CD14-positive monocyte (primary cell): ENCODE results near the gene NT5E. TPM values are rescaled to one million over a fixed set of nuclear protein-coding genes. Genes with fewer than 3 reads are reported as not detected.

Experiments used
- DNase-seq, 3 donors: peaks; one replicate each; pipeline ENCODE4 v3.0.0-alpha.2; 2011 to 2022
- H2AFZ ChIP-seq: 2 replicates; pipeline ENCODE4 v1.6.0; 2012; ENCODE audit warnings: mild to moderate bottlenecking, low read depth, low read length, inconsistent platforms; ENCODE audit not compliant: insufficient read depth, poor library complexity, severe bottlenecking
- H3K27ac ChIP-seq, 2 donors: 1 replicate in 1 of 2; 2 replicates in 1 of 2; pipeline ENCODE4 v1.5.1; 2012 to 2013; ENCODE audit warnings: low read length in 2 of 2, control low read depth in 1 of 2, inconsistent platforms in 1 of 2, low read depth in 1 of 2, mild to moderate bottlenecking in 1 of 2
- H3K27me3 ChIP-seq, 2 donors: one replicate each; pipeline versions ENCODE4 v1.6.0 to v1.6.1; 2011 to 2013; ENCODE audit warnings: low read length in 2 of 2; ENCODE audit not compliant: control insufficient read depth in 2 of 2, insufficient read depth in 2 of 2
- H3K36me3 ChIP-seq, 2 donors: replicated peaks in 1 of 2; 1 replicate in 1 of 2; 2 replicates in 1 of 2; pipeline versions ENCODE4 v1.5.1 to v1.6.1; 2012 to 2013; ENCODE audit warnings: low read length in 2 of 2, control low read depth in 1 of 2, inconsistent platforms in 1 of 2, mild to moderate bottlenecking in 1 of 2; ENCODE audit not compliant: insufficient read depth in 2 of 2, control insufficient read depth in 1 of 2
- H3K4me1 ChIP-seq, 2 donors: 1 replicate in 1 of 2; 2 replicates in 1 of 2; pipeline versions ENCODE4 v1.5.1 to v1.6.1; 2012 to 2013; ENCODE audit warnings: low read length in 2 of 2, control low read depth in 1 of 2, inconsistent platforms in 1 of 2, mild to moderate bottlenecking in 1 of 2, moderate library complexity in 1 of 2; ENCODE audit not compliant: insufficient read depth in 2 of 2, control insufficient read depth in 1 of 2
- H3K4me2 ChIP-seq: replicated peaks from 2 replicates; pipeline ENCODE3; 2012; ENCODE audit warnings: low read length, moderate library complexity, mild to moderate bottlenecking; ENCODE audit not compliant: poor library complexity, severe bottlenecking; ENCODE audit errors: extremely low read depth
- H3K4me3 ChIP-seq, 3 experiments: fragments of 200-600 bp in 1 of 3; sonication (generic) in 1 of 3; replicated peaks in 1 of 3; 1 replicate in 2 of 3; 2 replicates in 1 of 3; pipeline ENCODE4 v1.5.1; 2011 to 2013; ENCODE audit warnings: low read length in 3 of 3, mild to moderate bottlenecking in 3 of 3, control low read depth in 2 of 3, low read depth in 2 of 3, inconsistent platforms in 1 of 3, moderate library complexity in 1 of 3
- H3K79me2 ChIP-seq: 2 replicates; pipeline ENCODE4 v1.6.0; 2012; ENCODE audit warnings: mild to moderate bottlenecking, control low read depth, inconsistent platforms, low read length, moderate library complexity; ENCODE audit not compliant: insufficient read depth
- H3K9ac ChIP-seq: 2 replicates; pipeline ENCODE4 v1.6.0; 2017; ENCODE audit warnings: low read length, mild to moderate bottlenecking; ENCODE audit not compliant: insufficient read depth, poor library complexity, severe bottlenecking
- H3K9me3 ChIP-seq, 2 donors: replicated peaks in 1 of 2; 1 replicate in 1 of 2; 2 replicates in 1 of 2; pipeline versions ENCODE4 v1.5.1 to v1.6.1; 2012 to 2013; ENCODE audit warnings: low read length in 2 of 2, control low read depth in 1 of 2; ENCODE audit not compliant: control insufficient read depth in 1 of 2, insufficient read depth in 1 of 2
- H4K20me1 ChIP-seq: 2 replicates; pipeline ENCODE4 v1.6.0; 2012; ENCODE audit warnings: mild to moderate bottlenecking, low read length, control low read depth, moderate library complexity; ENCODE audit not compliant: insufficient read depth
- H3K27ac Mint-ChIP-seq, 7 donors: one replicate each; pipeline ENCODE4 v1.8.0; 2020; ENCODE audit warnings: mild to moderate bottlenecking in 7 of 7, mixed read lengths in 7 of 7, moderate library complexity in 6 of 7, inconsistent platforms in 2 of 7
- H3K27me3 Mint-ChIP-seq, 3 donors: one replicate each; pipeline ENCODE4 v1.8.0; 2021 to 2022; ENCODE audit warnings: low read depth in 3 of 3, mild to moderate bottlenecking in 3 of 3, mixed read lengths in 3 of 3, moderate library complexity in 3 of 3, inconsistent platforms in 1 of 3
- H3K36me3 Mint-ChIP-seq, 2 donors: one replicate each; pipeline ENCODE4 v1.8.0; 2020; ENCODE audit warnings: mixed read lengths in 2 of 2, inconsistent platforms in 1 of 2, mild to moderate bottlenecking in 1 of 2
- H3K4me1 Mint-ChIP-seq: one replicate; pipeline ENCODE4 v1.8.0; 2020; ENCODE audit warnings: mild to moderate bottlenecking, mixed read lengths
- H3K4me3 Mint-ChIP-seq, 2 donors: one replicate each; pipeline ENCODE4 v1.8.0; 2020; ENCODE audit warnings: mild to moderate bottlenecking in 2 of 2, mixed read lengths in 2 of 2, moderate library complexity in 1 of 2
- H3K9me3 Mint-ChIP-seq, 7 donors: one replicate each; pipeline ENCODE4 v1.8.0; 2020 to 2022; ENCODE audit warnings: mixed read lengths in 7 of 7, mild to moderate bottlenecking in 6 of 7, moderate library complexity in 6 of 7, inconsistent platforms in 2 of 7
- CTCF ChIP-seq: fragments of 200-600 bp; IDR thresholded peaks from one replicate; pipeline ENCODE4 v1.8.0; 2022; ENCODE audit warnings: antibody characterized with exemption, mild to moderate bottlenecking
- WGBS: methylation state at CpG from one replicate; pipeline ENCODE4 v1.1.5; 2013; ENCODE audit warnings: missing lambda C conversion rate; ENCODE audit not compliant: insufficient coverage; 5-methylcytosine and 5-hydroxymethylcytosine counted together
- intact Hi-C, 2 donors: fragments of 100-400 bp; cut with micrococcal nuclease; formaldehyde crosslinking; loops; one replicate each; pipeline versions ENCODE4 v1.15.0 to v1.15.1; 2023
- polyA plus RNA-seq, 3 donors: library from polyadenylated mRNA; depleted of rRNA in 1 of 3; unstranded in 2 of 3; stranded (reverse) in 1 of 3; fragments of 300-500 nt in 2 of 3; fragments of >200 nt in 1 of 3; fragmentation: Illumina TruSeq in 2 of 3; gene quantifications; 1 replicate in 2 of 3; 2 replicates in 1 of 3; pipeline ENCODE4 v1.2.3, GENCODE V29; 2012 to 2021

Gene NT5E
- polyA plus RNA-seq, 3 donors, result 0.14 to 0.18 TPM; not detected in 1

GRCh38 chr6:85455471-85456026 is 5.7 kb downstream of the NT5E start:
- Mint-ChIP-seq H3K4me3 (no peak overlapping the region), H3K4me1 (peaks cover 12% of the 10 kb centered on the region), H3K36me3 (no peaks in the 10 kb centered on the region), H3K9me3 (peaks cover 0 to 4% (median 0%) of the 10 kb centered on the region in 7 donors), H3K27me3 (peaks cover 21 to 53% (median 41%) of the 10 kb centered on the region in 3 donors), H3K27ac (no peak overlapping the region)
- Histone ChIP-seq H3K9me3 (peaks cover 0 to 2% of the 10 kb centered on the region in 2 donors), H3K27ac (no peak overlapping the region), H3K27me3 (peaks cover 47 to 49% of the 10 kb centered on the region in 2 donors), H3K36me3 (no peaks in the 10 kb centered on the region), H3K4me3 (no peak overlapping the region), H3K79me2 (no peaks in the 10 kb centered on the region), H4K20me1 (no peaks in the 10 kb centered on the region), H3K9ac (no peak overlapping the region), H3K4me2 (no peak overlapping the region), H2AFZ (no peak overlapping the region), H3K4me1 (peaks cover under 1 to 7% of the 10 kb centered on the region in 2 donors)
- DNase-seq, result no peak
- WGBS, result no CpG with 5 or more reads among the region's 3 CpGs
- TF ChIP-seq CTCF, result no peak
- intact Hi-C loops, result no loop called here

GRCh38 chr6:85456782-85457181 is 6.9 kb downstream of the NT5E start:
- intact Hi-C loops, result no loop called here
- Histone ChIP-seq H3K27ac (no peak overlapping the region), H3K4me2 (no peak overlapping the region), H3K79me2 (no peaks in the 10 kb centered on the region), H3K27me3 (peaks cover 35 to 37% of the 10 kb centered on the region in 2 donors), H2AFZ (no peak overlapping the region), H4K20me1 (no peaks in the 10 kb centered on the region), H3K9ac (no peak overlapping the region), H3K4me1 (peaks cover 3 to 15% of the 10 kb centered on the region in 2 donors), H3K9me3 (no peaks in the 10 kb centered on the region), H3K4me3 (no peak overlapping the region), H3K36me3 (no peaks in the 10 kb centered on the region)
- Mint-ChIP-seq H3K36me3 (no peaks in the 10 kb centered on the region), H3K9me3 (peaks cover 0 to 2% (median 0%) of the 10 kb centered on the region in 7 donors), H3K27ac (no peak overlapping the region), H3K4me1 (peaks cover 22% of the 10 kb centered on the region), H3K27me3 (peaks cover 9 to 41% (median 29%) of the 10 kb centered on the region in 3 donors), H3K4me3 (no peak overlapping the region)
- TF ChIP-seq CTCF, result no peak
- DNase-seq, result no peak
- 73% methylated on average over 3 of the region's 4 CpGs for WGBS
